Activated CD8-positive, alpha-beta T cell treated with anti-CD3 and anti-CD28 coated beads for 36 hours (primary cell): Measurements from ENCODE around the gene CD24. TPM values are rescaled to one million over a fixed set of nuclear protein-coding genes. Genes with fewer than 3 reads are reported as not detected.

Experiments used
- ATAC-seq: fragments of 200-7000 bp; cut with Tn5 transposase; one replicate; pipeline ENCODE4 v1.10.0; 2021; ENCODE audit warnings: mild to moderate bottlenecking, moderate library complexity
- CTCF ChIA-PET: fragments of 350-600 bp; sonication (Branson Sonifier 250); formaldehyde crosslinking; loops from one replicate; lab custom pipeline; 2021; ENCODE audit warnings: antibody characterized with exemption; lab: Charles Lee
- POLR2A ChIA-PET: fragments of 350-600 bp; sonication (Branson Sonifier 250); formaldehyde crosslinking; loops from one replicate; lab custom pipeline; 2021; ENCODE audit warnings: antibody characterized with exemption; lab: Charles Lee
- DNase-seq: peaks from one replicate; pipeline ENCODE4 v3.0.0-alpha.2; 2020
- H3K27ac Mint-ChIP-seq: one replicate; pipeline ENCODE4 v1.8.0; 2021; ENCODE audit warnings: mild to moderate bottlenecking, mixed read lengths
- H3K27me3 Mint-ChIP-seq: one replicate; pipeline ENCODE4 v1.8.0; 2021; ENCODE audit warnings: mixed read lengths
- H3K36me3 Mint-ChIP-seq: one replicate; pipeline ENCODE4 v1.8.0; 2021; ENCODE audit warnings: low read depth, mixed read lengths
- H3K4me1 Mint-ChIP-seq: one replicate; pipeline ENCODE4 v1.8.0; 2021; ENCODE audit warnings: low read depth, mixed read lengths
- H3K4me3 Mint-ChIP-seq: one replicate; pipeline ENCODE4 v1.8.0; 2021; ENCODE audit warnings: mild to moderate bottlenecking, moderate library complexity, mixed read lengths
- H3K9me3 Mint-ChIP-seq: one replicate; pipeline ENCODE4 v1.8.0; 2021; ENCODE audit warnings: mixed read lengths
- intact Hi-C: fragments of 100-400 bp; cut with micrococcal nuclease; formaldehyde crosslinking; loops from one replicate; pipeline ENCODE4 v1.10.0; 2022
- total RNA-seq, 2 experiments: library from RNA; stranded (reverse); gene quantifications; one replicate each; pipeline ENCODE4 v1.2.3, GENCODE V29; 2021
- TF ChIP-seq, protein P1 (sequence below): fragments of 200-600 bp; IDR thresholded peaks from one replicate; pipeline ENCODE4 v1.8.0; 2022; ENCODE audit warnings: antibody characterized with exemption, mild to moderate bottlenecking

Gene CD24
- total RNA-seq, 2 experiments from 2014 or later: 0.54 to 1.4 TPM

DNA sequence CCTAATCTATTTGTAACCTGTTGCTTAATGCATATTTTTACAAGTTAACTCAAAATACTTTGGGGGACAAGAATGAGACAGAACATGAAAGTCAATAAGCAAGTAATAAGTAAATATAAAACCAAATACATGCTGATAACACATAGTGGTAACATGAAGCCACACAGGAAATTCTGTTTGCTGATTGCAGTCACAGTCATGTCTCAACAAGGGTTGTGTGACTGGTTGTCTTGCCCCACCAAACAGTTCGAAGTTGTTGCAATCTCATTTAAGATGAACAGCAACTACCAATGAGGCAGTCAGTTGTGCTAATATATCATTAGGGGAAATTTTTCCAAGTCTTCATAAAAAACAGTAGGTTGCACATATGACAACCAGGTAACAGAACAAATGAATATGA, 14.5 kb downstream of the CD24 start:
- no peak overlapping the region for H3K27ac Mint-ChIP-seq
- CTCF ChIA-PET: no interaction called here
- TF ChIP-seq, protein P1, sequence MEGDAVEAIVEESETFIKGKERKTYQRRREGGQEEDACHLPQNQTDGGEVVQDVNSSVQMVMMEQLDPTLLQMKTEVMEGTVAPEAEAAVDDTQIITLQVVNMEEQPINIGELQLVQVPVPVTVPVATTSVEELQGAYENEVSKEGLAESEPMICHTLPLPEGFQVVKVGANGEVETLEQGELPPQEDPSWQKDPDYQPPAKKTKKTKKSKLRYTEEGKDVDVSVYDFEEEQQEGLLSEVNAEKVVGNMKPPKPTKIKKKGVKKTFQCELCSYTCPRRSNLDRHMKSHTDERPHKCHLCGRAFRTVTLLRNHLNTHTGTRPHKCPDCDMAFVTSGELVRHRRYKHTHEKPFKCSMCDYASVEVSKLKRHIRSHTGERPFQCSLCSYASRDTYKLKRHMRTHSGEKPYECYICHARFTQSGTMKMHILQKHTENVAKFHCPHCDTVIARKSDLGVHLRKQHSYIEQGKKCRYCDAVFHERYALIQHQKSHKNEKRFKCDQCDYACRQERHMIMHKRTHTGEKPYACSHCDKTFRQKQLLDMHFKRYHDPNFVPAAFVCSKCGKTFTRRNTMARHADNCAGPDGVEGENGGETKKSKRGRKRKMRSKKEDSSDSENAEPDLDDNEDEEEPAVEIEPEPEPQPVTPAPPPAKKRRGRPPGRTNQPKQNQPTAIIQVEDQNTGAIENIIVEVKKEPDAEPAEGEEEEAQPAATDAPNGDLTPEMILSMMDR: no peak

DNA sequence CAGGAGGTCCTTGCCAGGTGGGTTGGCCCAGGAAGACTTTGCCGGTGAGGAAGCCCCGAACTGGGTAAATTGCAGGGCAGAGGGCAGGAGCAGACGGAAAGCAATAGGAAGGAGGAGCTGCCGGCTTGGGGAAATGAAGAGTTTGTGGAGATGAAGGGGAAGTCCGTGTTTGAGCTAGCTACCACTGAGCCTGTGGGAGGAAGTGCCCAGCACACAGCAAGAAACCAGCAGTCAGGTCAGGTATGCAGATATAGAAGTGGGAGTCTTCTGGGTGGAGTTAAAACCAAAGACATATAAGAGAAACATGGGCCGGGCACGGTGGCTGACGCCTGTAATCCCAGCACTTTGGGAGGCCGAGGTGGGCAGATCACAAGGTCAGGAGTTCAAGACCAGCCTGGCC, 34.7 kb downstream of the CD24 start:
- no peaks in the 10 kb centered on the region for H3K9me3 Mint-ChIP-seq
- H3K4me3 Mint-ChIP-seq: no peak overlapping the region
- ChIA-PET POLR2A (no interaction called here), CTCF (no interaction called here)
- intact Hi-C loops: no loop called here
- DNase-seq (no peak), ATAC-seq (no peak)
- no peaks in the 10 kb centered on the region for H3K4me1 Mint-ChIP-seq
- H3K36me3 Mint-ChIP-seq: no peaks in the 10 kb centered on the region
- H3K27me3 Mint-ChIP-seq: peaks cover 34% of the 10 kb centered on the region
- no peak overlapping the region for H3K27ac Mint-ChIP-seq
- TF ChIP-seq, protein P1: no peak

More for the DNA sequence above, 14.5 kb downstream of the CD24 start:
- intact Hi-C loops: no loop called here
- no peak for ATAC-seq
- no peaks in the 10 kb centered on the region for H3K9me3 Mint-ChIP-seq
- H3K4me3 Mint-ChIP-seq: no peak overlapping the region
- peaks cover 7% of the 10 kb centered on the region for H3K27me3 Mint-ChIP-seq
- DNase-seq: no peak
- no peaks in the 10 kb centered on the region for H3K36me3 Mint-ChIP-seq
- POLR2A ChIA-PET: no interaction called here
- H3K4me1 Mint-ChIP-seq: no peaks in the 10 kb centered on the region

DNA sequence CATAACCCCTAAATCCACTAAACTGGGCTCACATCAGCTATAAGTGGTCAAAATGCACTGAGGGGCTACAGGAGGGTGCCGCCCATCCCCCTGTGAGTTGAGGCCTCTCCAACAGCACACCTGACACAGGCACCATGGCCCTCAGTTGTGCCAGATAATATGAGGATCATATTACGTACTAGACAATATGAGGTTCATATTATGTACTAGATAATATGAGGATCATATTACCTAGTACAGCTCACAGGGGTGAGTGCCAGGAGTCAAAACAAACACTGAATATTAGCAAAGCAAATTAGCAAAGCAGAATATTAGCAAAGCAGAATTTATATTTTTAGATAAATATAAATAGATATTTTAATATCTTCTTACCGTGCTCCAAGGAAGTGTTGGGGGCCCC, 35.3 kb downstream of the CD24 start:
- DNase-seq (no peak), ATAC-seq (no peak)
- Mint-ChIP-seq H3K4me1 (no peaks in the 10 kb centered on the region), H3K4me3 (no peak overlapping the region), H3K9me3 (no peaks in the 10 kb centered on the region), H3K27me3 (peaks cover 34% of the 10 kb centered on the region), H3K27ac (no peak overlapping the region), H3K36me3 (no peaks in the 10 kb centered on the region)
- TF ChIP-seq, protein P1: no peak
- CTCF ChIA-PET: interaction anchor here (0.9 kb wide), 1 partner anchor 40 kb away, joined by 3 read pairs; no protein-coding TSS in a partner anchor
- intact Hi-C loops: no loop called here
- POLR2A ChIA-PET: no interaction called here

- Mint-ChIP-seq H3K4me1 (no peaks in the 10 kb centered on the region), H3K27me3 (peaks cover 20% of the 10 kb centered on the region), H3K27ac (no peak overlapping the region), H3K36me3 (no peaks in the 10 kb centered on the region), H3K9me3 (no peaks in the 10 kb centered on the region), H3K4me3 (no peak overlapping the region)
- ChIA-PET CTCF (no interaction called here), POLR2A (no interaction called here)
- TF ChIP-seq, protein P1: no peak
- no peak for ATAC-seq
- intact Hi-C loops: no loop called here
- DNase-seq: peak; percentile 41
Measured at GRCh38 chr6:106927531-106928398, 46.8 kb downstream of the CD24 start.

GRCh38 chr6:106925948-106926347, 48.6 kb downstream of the CD24 start:
- Mint-ChIP-seq H3K9me3 (no peaks in the 10 kb centered on the region), H3K27me3 (peaks cover 23% of the 10 kb centered on the region), H3K27ac (no peak overlapping the region), H3K36me3 (no peaks in the 10 kb centered on the region), H3K4me3 (no peak overlapping the region), H3K4me1 (no peaks in the 10 kb centered on the region)
- intact Hi-C loops: no loop called here
- POLR2A ChIA-PET: no interaction called here
- CTCF ChIA-PET: no interaction called here
- ATAC-seq (no peak), DNase-seq (no peak)
- TF ChIP-seq, protein P1: no peak
